Parathyroid adenoma (tissue), 2 donors: Measurements from ENCODE around the gene CYP26B1.
"Not testable (repeated sequence)": the region's sequence is repeated elsewhere in the genome, so short reads cannot be mapped to it uniquely, and the experiment has no call there.

Source experiments
- H2AFZ ChIP-seq: fragments of 300-600 bp; sonication (generic); one replicate; pipeline ENCODE4 v1.7.0; 2017; ENCODE audit warnings: antibody characterized with exemption, mild to moderate bottlenecking
- H3K27ac ChIP-seq: fragments of 300-600 bp; sonication (generic); one replicate; pipeline ENCODE4 v1.7.0; 2017
- H3K27me3 ChIP-seq: fragments of 300-600 bp; sonication (generic); one replicate; pipeline ENCODE4 v1.7.0; 2017; ENCODE audit warnings: low read length; ENCODE audit not compliant: control insufficient read depth, insufficient read depth
- H3K36me3 ChIP-seq: fragments of 300-600 bp; sonication (generic); one replicate; pipeline ENCODE4 v1.7.0; 2017; ENCODE audit warnings: low read length; ENCODE audit not compliant: control insufficient read depth, insufficient read depth
- H3K4me1 ChIP-seq: fragments of 300-600 bp; sonication (generic); one replicate; pipeline ENCODE4 v1.7.0; 2017; ENCODE audit warnings: control low read depth
- H3K4me2 ChIP-seq: fragments of 300-600 bp; sonication (generic); one replicate; pipeline ENCODE4 v1.7.0; 2017; ENCODE audit warnings: low read length
- H3K4me3 ChIP-seq: fragments of 300-600 bp; sonication (generic); one replicate; pipeline ENCODE4 v1.7.0; 2017; ENCODE audit warnings: low read depth, low read length
- H3K79me2 ChIP-seq: fragments of 300-600 bp; sonication (generic); one replicate; pipeline ENCODE4 v1.7.0; 2017; ENCODE audit warnings: control low read depth
- H3K9ac ChIP-seq: fragments of 300-600 bp; sonication (generic); one replicate; pipeline ENCODE4 v1.7.0; 2017; ENCODE audit warnings: mild to moderate bottlenecking
- H3K9me3 ChIP-seq: fragments of 300-600 bp; sonication (generic); one replicate; pipeline ENCODE4 v1.7.0; 2017; ENCODE audit warnings: low read length; ENCODE audit not compliant: control insufficient read depth
- CTCF ChIP-seq: fragments of 300-600 bp; sonication (generic); IDR thresholded peaks from one replicate; pipeline ENCODE4 v1.7.0; 2017; ENCODE audit warnings: antibody characterized with exemption, mild to moderate bottlenecking
- donor health status: primary hyperparathyroidism.

The CYP26B1 gene

DNA sequence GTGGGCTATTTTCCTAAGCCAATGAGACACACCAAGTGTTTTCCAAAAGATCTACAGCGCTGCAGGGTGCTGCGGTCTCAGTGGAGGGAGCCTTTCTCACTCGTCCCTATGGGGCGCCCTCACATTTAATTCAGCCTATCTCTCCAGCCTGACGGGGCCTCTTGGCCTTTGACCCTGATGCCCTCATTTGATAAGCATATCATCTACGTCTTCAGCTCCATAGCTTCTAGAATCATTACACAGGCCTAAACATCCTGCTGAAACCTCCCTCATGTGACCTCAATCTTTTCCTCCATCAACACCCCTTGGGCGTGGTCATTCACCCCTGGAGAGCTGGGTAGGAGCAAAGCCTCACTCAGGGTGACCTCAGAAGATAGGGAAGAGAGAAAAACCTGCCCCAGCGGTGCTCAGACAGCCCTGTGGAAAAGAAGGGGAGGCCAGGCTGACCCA lies 57.4 kb downstream of the CYP26B1 start:
- no peak overlapping the region for H3K4me3 ChIP-seq
- H3K27ac ChIP-seq: no peak overlapping the region
- H3K79me2 ChIP-seq: no peaks in the 10 kb centered on the region
- H3K27me3 ChIP-seq: no peaks in the 10 kb centered on the region
- no peak overlapping the region for H2AFZ ChIP-seq
- H3K9ac ChIP-seq: no peak overlapping the region
- H3K4me1 ChIP-seq: no peaks in the 10 kb centered on the region
- TF ChIP-seq CTCF: no peak
- no peak overlapping the region for H3K4me2 ChIP-seq
- no peaks in the 10 kb centered on the region for H3K36me3 ChIP-seq
- no peaks in the 10 kb centered on the region for H3K9me3 ChIP-seq

- TF ChIP-seq CTCF: no peak
- Histone ChIP-seq H3K36me3 (no peaks in the 10 kb centered on the region), H3K4me2 (no peak overlapping the region), H3K9me3 (no peaks in the 10 kb centered on the region), H3K9ac (no peak overlapping the region), H3K4me1 (no peaks in the 10 kb centered on the region), H3K4me3 (no peak overlapping the region), H3K27ac (no peak overlapping the region), H3K79me2 (no peaks in the 10 kb centered on the region), H2AFZ (no peak overlapping the region), H3K27me3 (no peaks in the 10 kb centered on the region)
Measured at GRCh38 chr2:72089537-72089936, 58.1 kb downstream of the CYP26B1 start.

DNA sequence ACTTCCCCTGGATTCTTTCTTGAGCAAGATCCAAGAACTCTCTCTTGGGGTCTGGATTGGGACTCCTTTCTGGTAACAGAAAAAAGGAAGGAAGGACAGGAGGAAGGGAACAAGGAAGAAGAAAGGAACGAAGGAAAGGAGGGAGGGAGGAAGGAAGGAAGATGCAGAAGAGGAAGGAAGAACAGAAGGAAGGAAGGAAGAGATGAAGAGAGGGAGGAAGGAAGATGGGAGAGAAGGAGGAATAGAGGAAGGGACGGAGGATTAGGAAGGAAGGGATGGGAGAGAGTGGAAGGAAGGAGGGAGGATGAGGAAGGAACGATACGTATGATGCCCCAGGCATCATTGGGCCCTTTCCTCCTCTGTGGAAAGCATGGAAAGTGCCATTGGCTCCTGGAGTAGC lies 58.6 kb downstream of the CYP26B1 start:
- Histone ChIP-seq H3K9ac (no peak overlapping the region), H3K27ac (no peak overlapping the region), H2AFZ (no peak overlapping the region), H3K4me1 (no peaks in the 10 kb centered on the region), H3K4me3 (no peak overlapping the region), H3K79me2 (no peaks in the 10 kb centered on the region), H3K36me3 (no peaks in the 10 kb centered on the region), H3K4me2 (no peak overlapping the region), H3K9me3 (no peaks in the 10 kb centered on the region), H3K27me3 (no peaks in the 10 kb centered on the region)
- TF ChIP-seq CTCF: no peak

GRCh38 chr2:72086871-72087633 lies 60.6 kb downstream of the CYP26B1 start:
- H3K4me3 ChIP-seq, H3K4me2 ChIP-seq, H2AFZ ChIP-seq, H3K4me1 ChIP-seq, H3K27me3 ChIP-seq, H3K27ac ChIP-seq, H3K79me2 ChIP-seq, H3K9ac ChIP-seq, H3K9me3 ChIP-seq, H3K36me3 ChIP-seq: not testable (repeated sequence)

- no peak overlapping the region for H3K27ac ChIP-seq
- H3K9ac ChIP-seq: no peak overlapping the region
- H2AFZ ChIP-seq: no peak overlapping the region
- H3K4me1 ChIP-seq: no peaks in the 10 kb centered on the region
- TF ChIP-seq CTCF: no peak
- H3K9me3 ChIP-seq: no peaks in the 10 kb centered on the region
- H3K79me2 ChIP-seq: no peaks in the 10 kb centered on the region
- no peak overlapping the region for H3K4me3 ChIP-seq
- H3K27me3 ChIP-seq: no peaks in the 10 kb centered on the region
- H3K4me2 ChIP-seq: no peak overlapping the region
- H3K36me3 ChIP-seq: no peaks in the 10 kb centered on the region
Measured at GRCh38 chr2:72085513-72085912, 62.1 kb downstream of the CYP26B1 start.
